M059J (cell line): Measurements from ENCODE around the gene IGF2R. TPM values are rescaled to one million over a fixed set of nuclear protein-coding genes. Genes with fewer than 3 reads are reported as not detected.

Source experiments
- DNase-seq: peaks from one replicate; pipeline ENCODE4 v3.0.0-alpha.2; 2012; ENCODE audit warnings: low read depth
- total RNA-seq: library from RNA; depleted of rRNA; stranded (reverse); fragments of >200 nt; shearing (Covaris generic); gene quantifications from 2 replicates; pipeline ENCODE4 v1.2.3, GENCODE V29; 2014

IGF2R gene
- total RNA-seq, 1 experiment from 2014 or later, result 67.8 TPM

DNA sequence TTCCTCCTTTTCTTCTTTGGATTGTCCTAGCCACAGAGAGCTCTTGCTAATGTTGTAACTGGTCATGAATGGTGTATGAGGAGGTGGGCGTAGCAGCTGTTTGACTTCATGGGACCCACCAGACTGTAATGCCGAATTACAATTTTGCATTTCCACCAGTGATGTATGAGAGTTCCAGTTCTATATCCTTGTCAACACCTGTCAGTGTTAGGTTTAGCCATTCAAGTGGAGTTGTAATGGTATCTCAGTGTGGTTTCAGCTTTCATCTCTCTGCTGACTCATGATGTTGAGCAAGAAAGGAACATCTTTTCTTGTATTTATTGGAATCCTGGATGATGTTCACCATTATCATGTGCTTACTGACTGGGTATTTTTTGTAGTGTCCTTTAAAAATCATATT lies 5.1 kb downstream of the IGF2R start:
- peak; percentile 74 for DNase-seq

DNA sequence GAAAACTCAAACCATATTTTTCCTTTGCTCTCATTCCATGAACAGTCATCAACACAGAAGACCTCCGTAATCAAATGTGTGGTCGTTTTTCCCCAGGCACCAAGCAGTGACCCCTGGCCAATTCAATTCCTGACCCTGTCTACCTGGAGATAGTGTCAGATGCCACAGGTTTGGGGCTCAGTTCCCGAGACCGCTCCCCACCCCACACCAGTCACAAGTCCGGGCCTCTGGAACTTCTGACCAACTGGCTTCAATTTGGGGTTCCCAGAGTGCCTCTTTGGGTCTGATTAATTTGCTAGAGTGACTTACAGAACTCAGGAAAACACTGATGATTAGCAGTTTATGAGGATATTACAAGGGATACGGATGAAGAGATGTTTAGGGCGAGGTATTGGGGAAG lies 6.0 kb downstream of the IGF2R start:
- no peak for DNase-seq

DNA sequence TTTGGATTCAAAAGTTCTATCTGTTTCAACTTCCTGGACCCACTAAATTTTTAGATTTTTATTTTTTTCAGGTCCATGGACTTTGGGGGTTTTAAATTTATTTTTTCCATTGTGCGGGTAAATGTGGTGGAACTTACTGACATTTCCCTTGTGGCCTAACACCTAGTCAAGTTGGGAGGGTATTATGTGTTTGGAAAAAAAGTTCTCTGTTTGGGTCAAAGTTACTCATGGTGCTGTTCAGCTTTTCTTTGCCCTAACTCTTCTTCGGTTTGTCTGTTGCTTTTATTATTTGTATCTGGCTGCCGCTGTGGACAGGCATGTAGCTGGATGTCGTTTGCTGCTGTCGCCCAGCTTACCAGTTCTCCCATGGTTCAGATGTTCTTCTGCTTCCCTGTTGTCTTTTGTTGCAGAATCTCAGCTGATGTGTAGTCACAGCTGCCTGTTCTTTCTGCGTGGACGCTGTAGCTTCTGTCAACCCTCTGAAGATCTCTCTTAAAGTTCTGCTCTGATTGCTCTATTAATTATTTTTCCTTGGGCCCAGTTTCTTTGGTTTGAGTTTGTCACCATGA lies 7.9 kb downstream of the IGF2R start:
- DNase-seq, result no peak

DNA sequence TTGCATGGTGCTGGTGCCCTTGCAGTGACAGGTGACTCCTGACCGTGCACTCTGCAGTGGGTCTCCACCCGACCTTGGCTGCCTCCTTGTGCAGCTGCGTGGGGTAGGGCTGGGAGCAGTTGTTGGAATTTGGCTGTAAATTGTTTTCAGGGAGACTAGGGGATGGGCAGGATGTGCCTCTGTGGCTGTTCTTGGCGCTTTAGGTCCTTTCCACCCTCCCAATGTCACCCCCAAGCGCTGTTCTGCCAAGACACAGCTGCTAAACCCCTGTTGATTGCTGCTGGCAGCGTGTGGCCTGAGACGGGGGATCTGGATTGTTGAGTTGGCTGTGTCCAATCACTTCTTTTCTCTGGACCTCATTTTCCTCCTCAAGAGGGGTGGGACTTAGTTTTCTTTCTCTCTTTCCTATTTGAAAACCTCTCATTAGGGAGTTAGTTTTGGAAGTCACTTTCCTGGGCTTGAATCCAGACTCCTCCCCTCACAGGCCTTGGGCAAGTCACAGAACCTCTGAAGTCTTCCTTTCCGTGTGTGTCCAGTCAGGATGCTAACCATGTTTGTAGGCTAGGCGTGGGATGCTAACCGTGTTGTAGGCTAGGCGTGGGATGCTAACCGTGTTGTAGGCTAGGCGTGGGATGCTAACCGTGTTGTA lies 8.5 kb downstream of the IGF2R start:
- DNase-seq, result peak; percentile 86

DNA sequence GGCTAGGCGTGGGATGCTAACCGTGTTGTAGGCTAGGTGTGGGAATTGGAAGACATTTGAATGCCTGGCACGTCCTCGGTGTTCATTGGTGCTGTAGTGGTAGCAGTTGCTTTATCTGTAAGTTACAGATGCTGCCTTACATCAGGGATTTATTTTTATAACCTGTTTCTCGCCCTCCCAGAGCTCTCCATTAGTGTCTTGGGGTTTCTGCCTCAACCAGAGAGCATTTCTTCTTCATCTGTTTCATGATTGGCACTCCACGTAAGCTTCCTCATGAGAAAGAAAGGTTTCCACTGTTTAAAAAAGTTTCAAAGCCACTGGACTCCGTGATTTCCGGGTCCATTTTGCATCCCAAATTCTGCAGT lies 9.0 kb downstream of the IGF2R start:
- no peak for DNase-seq

DNA sequence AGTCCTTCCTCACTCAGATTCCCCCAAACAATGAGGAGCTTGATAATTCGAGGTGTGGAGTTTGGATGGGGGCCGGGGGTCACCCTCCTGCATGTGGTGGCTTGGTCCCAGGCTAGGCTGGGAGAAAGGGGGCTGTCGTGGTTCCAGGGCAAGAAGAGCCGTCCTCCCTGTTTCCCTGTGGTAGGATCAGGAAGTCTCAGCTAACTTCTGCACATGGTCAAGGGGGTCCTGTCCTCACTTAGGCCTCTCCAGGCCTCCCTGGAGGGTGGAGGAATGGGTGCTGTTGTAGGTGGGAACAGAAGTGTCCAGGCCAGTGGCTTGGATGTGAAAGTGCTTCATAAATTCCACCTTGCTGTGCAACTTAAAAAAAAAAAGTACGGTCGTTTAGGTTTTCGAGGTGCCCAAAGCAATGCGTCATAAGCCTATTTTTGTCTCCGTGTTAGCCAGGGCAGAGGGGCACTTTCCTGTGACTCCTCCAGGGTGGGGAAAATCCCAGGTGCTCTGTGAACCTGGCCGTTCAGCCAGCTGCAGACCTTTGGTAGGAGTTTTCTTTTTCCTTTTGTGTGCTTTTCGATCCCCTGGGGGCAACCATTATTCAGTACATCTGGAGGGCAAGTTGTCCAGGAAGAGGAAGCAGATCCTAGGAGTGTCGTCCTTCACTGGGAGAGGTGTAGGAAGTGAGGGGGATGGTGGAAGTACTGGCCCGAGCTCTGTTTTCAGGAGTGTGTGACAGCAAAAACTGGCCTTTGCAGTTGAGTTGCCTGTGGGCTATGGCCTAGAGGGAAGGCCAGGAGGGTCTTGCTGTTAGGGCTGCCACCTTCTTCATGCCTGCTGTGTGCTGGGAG lies 9.6 kb downstream of the IGF2R start:
- DNase-seq, result peak; percentile 80

DNA sequence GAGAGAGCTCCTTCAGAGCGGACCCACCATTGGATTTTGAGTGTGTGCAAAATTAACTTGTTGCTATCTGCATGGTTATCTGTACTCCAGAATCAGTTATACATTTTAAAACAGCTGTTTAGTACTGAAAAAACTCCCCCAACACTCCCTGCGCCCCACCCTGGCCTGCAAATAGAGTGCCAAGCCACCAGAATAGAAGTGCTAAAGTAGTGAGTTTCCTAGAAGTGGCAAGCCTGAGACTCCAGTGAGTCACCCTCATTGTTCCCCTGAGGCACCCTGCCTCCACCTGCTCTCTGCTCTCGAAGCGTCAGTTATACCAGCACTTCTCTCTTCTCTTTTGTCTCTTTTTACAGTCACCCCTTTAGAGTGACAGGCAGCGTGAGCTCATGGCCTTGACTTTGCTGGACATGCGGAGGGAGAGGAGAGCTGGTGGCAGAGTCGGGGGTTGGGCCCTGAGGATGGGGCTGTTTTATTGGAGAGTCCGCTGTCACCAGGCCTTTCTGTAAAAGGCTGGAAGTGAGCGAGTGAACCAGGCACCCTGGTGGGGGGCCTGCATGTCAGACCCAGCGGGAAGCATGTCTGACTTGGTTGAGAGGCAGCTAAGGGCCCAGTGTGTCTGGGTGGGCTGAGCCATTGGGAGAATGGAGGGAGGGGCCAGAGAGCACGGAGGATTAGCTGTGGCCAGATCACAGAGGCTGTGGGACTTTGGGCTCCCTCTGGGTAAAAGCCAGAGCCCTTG lies 10.4 kb downstream of the IGF2R start:
- DNase-seq, result peak; percentile 91

DNA sequence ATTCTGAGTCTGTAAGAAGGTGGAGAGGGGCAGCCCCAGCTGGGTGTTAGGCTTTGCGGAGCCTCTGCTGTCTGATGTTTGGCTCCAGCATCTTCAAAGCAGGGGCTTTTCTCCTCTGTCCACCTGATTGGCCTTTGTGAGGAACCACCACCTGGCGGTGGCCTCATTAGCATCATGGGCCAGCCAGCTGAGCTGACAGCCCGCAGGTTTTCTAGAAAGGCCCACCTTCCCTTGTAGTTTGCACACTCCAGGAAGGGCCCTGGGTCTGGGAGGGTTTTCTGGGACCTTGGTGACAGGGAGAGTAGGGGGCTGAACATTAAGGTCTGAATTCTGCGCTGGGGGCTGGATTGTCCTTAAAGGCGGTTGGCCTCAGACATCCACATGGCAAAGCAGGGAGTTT lies 11.6 kb downstream of the IGF2R start:
- no peak for DNase-seq

DNA sequence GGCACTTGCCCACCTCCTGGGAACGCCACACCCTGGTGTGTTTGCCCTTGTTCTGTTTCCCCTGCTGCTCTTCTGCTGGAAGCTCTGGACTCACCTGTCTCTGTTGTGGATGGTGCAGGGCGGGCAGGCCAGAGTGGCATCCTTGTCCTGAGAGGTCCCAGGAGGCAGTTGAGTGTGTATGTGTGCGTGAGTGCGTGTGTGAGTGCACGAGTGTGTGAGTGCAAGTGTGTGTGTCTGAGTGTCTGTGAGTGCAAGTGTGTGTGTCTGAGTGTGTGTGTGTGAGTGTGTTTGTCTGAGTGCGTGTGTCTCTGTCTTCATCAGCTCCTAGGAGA lies 12.2 kb downstream of the IGF2R start:
- no peak for DNase-seq

DNA sequence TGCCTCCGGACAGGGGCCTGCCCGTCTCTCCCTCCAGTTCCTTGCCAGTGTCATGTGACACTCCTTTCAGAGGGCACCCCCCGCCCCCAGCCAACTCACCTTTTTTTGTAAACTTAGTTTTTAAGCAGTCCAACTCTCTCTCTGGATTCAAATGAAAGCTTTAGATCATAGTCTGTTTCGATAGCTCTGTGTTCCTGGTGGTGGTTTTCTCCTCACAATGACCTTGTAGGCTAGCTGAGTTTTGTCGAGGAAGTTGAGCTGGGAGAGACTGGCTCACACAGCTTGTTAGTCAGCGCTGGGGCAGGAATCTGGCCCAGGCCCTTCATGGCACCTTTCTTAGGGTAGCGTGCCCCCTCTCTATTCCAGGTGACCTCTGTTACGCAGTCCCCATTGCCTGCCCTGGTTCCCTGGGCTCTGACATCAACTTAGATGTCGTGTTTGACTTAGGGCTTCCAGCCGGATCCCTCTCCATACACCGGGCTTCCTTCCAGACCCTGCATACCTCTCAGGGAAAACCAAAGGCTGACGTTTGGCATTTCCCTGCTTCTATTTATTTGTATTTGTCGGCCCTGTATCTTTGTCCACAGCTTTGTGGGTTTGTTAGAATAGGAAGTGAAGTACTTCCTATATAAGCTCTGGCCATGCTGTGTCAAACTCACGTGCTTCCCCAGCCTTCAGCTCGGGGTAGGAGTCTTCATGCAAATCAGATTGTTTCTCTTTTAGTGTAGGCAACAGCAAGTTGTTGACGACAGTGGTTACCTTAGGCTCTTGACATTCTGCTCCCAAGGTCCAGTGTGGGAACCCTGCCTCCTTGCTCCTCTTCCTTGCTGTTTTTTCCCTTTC lies 12.7 kb downstream of the IGF2R start:
- peak; percentile 94 for DNase-seq

DNA sequence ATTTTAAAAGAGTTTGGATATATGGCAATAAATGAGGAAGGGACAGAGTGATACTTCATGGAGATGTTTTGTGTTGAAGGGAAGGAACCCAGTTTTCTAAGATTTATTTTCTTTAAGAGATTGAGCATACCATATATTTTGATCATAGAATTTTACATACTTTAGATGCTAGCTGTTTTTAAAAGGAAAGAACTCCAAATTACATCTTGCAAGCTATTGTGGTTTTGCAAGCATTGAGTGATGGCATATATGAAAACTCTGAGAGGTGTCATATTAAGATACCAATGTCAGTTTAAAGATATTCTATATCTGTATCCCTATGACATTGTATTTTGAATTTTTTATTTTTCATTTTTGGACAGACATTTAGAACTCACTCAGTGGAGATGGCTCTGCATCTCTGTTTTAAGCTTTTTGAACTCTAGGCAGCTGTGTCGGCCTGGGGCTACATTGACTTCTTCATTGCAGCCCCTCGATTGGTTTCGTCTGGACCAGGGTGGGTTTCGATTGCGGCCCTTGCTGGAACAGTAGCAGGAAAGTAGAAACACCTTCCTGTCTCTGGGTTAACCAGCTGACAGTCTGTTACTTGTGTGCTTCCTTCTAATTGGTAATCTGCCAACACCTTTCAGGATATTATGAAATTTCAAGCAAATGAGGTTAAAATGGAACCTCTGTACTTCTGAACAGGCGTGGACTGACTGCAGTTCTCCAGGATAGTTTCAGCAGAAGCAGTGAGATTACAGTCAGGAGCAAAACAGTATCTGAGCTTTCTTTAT lies 14.0 kb downstream of the IGF2R start:
- peak; percentile 35 for DNase-seq

DNA sequence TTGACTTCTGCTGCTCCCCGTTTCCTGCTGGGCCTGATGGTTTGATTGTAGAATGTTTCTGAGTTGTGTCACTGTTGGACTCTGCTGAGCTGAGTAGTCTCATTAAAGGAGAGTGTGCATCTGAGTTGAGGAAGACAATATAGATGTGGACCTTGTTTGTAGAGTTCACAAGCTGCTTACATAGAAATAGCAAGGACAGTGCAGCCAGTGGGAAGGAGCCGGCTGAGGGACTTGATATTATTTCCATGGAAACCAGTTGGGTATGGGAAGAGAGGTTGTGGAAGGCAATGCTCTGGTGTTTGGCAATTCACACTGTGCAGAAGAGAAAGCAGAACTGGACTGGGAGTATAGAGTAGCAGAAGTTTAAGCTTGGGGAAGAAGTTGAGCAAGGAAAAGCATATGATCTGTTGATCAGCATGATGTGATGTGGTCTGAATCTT lies 14.8 kb downstream of the IGF2R start:
- DNase-seq, result peak; percentile 63

DNA sequence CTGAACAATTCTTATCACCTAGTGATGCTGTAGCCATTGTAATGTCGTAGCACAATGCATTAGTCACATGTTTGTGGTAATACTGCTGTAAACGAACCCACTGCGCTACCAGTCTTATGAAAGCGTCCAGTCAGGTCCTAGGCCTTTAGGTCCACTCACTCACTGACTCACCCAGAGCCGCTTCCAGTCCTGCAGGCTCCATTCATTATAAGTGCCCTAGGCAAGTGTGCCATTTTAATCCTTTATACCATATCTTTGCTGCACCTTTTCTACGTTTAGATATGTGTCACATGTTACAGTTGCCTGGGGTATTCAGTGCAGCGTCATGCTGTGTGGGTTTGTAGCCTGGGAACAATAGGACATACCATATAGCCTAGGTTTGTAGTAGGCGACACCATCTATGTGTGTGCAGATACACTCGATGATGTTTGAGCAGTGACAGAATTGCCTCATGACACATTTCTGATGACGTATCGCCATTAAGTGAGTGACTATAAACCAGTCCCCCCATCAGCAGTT lies 15.4 kb downstream of the IGF2R start:
- DNase-seq, result peak; percentile 99

DNA sequence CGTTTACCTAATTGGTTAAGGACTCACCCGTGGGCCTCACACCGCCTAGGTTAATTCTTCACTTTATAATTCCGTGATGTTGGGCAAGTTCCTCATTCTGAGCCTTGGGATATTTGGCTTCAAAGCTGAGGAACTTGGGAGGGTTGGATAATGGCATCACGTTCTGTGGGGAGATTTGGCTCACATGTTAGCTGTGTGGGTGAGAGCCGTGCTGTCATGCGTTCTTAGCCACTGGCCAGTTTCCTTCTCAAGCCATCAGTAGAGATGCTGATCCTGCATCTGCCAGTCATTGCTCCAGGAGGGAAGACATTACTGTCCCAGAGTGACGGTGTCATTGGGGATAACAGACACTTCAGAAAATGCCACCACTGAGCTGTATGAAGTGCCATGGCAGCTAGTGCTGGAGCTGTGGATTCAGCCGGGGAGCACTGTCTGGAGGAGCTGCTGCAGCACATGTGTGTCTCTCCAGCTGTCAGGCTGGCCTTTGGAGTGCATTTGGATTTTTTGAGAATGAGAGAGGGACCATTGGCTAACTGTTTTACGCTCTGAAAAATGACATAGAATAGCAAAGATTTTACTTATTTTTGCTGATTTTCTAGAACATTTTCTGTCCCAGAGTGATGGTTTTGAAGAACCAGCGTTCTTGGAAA lies 16.5 kb downstream of the IGF2R start:
- no peak for DNase-seq

DNA sequence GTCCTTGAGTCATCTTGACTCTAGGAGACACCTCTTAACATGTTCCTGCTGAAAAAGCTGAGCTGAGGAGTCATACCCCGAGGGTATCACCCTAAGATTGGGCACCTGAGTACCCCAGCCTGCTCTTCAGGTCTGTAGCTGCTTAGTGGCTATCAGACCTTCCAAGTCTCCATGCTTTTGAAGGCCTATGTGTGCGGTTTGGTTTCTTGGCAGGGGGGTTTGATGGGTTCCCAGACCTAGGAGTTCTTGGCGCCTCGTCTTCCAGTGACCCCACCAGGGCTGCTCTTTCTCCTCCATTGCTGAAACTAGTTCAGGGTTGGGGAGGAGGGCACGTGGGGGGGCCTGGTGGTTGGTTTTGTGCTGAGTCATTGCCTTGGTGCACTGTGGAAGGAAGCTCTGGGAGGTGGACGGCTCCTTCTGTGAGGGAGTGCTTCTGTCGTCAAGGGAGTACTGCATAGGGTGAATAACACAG lies 20.1 kb downstream of the IGF2R start:
- peak; percentile 87 for DNase-seq

DNA sequence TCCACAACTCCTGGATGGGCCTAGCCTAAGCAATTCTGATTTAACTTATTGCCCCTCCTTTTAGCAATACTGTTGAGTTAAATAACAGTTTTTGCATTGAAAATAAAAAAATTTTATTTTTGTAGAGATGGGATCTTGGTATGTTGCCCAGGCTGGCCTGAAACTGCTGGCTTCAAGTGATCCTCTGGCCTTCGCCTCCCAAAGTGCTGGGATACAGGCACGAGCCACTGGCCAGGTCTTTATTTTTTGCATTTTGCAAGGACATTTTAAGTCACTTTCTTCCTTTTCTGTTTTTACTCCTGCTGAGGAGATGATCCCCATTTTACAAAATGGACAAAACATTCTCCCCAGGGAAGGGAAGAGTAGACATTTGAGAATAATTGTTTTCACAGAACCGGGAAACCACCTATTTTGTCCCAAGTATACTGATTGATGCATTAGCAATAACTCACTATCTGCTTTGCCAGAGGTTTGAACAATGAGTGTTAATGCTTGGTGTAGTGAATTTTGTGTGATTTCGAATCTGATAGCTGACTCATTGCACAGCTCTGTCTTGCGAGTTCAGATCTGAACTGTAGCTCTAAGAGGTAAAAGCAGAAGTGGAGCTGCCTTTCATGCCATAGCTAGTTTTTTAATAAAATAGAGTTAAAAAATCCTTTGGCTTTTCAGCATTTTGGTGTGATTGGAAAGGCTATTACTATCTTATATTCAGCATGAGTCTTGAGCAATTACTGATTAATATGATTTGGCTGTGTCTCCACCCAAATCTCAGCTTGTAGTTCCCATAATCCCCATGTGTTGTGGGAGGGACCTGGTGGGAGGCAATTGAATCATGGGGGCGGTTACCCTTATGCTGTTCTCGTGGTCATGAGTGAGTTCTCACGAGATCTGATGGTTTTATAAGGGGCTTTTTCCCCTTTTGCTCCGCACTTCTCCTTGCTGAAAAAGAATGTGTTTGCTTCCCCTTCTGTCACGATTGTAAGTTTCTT lies 20.9 kb downstream of the IGF2R start:
- peak; percentile 73 for DNase-seq

DNA sequence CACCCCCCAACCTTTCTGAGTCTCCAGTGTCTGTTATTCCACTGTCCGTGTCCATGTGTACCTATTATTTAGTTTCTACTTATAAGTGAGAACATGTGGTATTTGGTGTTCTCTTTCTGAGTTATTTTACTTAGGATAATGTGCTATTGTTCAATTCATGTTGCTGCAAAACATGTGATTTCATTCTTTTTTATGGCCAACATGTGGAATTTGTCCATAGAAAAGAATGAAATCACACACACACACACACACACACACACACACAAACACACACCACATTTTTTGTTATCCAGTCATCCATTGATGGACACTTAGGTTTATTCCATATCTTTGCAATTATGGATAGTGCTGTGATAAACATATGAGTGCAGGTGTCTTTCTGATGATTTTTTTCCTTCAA lies 23.5 kb downstream of the IGF2R start:
- no peak for DNase-seq

DNA sequence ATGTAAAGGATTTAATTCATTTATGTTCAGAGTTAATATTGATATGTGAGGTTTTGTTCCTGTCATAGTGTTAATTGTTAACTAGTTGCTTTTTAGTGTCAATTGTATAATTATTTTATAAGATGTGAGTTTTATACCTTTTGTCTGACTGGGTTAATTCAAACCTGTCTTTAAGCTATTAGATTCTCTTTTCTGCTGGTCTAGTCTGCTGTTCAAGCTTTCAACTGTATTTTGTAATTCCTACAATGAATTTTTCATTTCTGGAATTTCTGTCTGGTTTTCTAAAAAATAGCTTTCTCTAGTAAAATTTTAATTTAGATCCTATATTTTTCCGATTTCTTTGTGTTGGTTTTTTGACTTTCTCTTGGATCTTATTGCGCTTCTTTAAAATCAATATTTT lies 26.5 kb downstream of the IGF2R start:
- DNase-seq, result no peak
